GM12874 (cell line): ENCODE measurements around the gene CAV3.

Source experiments
- CTCF ChIP-seq: IDR thresholded peaks from 2 replicates; pipeline ENCODE4 v1.5.1; 2011; ENCODE audit warnings: low read depth, mild to moderate bottlenecking, control low read depth, low read length, moderate library complexity; ENCODE audit not compliant: insufficient read depth

The CAV3 gene

GRCh38 chr3:8777201-8777977, 43.8 kb downstream of the CAV3 start:
- TF ChIP-seq CTCF = no peak

- TF ChIP-seq CTCF = no peak
Observed at GRCh38 chr3:8777978-8778267, 44.3 kb downstream of the CAV3 start.

GRCh38 chr3:8778475-8778874, 44.9 kb downstream of the CAV3 start:
- no peak for TF ChIP-seq CTCF

- no peak for TF ChIP-seq CTCF
Observed at GRCh38 chr3:8780279-8780678, 46.7 kb downstream of the CAV3 start.

GRCh38 chr3:8784676-8785435, 51.3 kb downstream of the CAV3 start:
- no peak for TF ChIP-seq CTCF

- TF ChIP-seq CTCF = no peak
Observed at GRCh38 chr3:8790529-8790928, 56.9 kb downstream of the CAV3 start.

- no peak for TF ChIP-seq CTCF
Observed at GRCh38 chr3:8793242-8793641, 59.6 kb downstream of the CAV3 start.
